ENCODE data around the gene RSPH3. TPM values are rescaled to one million over a fixed set of nuclear protein-coding genes. Genes with fewer than 3 reads are reported as not detected.
A peak's percentile ranks its signal among the peaks of the same experiment; 100 is the strongest.
"Not testable (repeated sequence)": the region's sequence is repeated elsewhere in the genome, so short reads cannot be mapped to it uniquely, and the experiment has no call there.

The RSPH3 gene
- polyA plus RNA-seq, 3 donors: 14.2 to 22.6 (median 17.8) TPM

DNA sequence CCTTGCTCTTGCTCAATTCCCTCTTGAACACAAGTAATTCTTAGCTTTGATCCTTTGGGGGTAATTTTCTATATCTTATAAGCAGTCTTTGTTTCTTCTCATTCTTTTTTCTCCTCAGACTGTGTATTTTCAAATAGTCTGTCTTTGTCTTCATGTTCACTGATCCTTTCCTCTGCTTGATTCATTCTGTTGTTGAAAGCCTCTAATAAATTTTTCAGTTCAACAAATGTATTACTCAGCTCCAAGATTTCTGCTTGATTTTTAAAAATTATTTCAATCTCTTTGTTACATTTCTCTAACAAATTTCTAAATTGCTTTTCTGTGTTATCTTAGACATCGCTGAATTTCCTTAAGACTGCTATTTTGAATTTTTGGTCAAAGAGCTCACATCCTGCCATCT, 11.5 kb downstream of the RSPH3 start:
- DNase-seq: no peak

DNA sequence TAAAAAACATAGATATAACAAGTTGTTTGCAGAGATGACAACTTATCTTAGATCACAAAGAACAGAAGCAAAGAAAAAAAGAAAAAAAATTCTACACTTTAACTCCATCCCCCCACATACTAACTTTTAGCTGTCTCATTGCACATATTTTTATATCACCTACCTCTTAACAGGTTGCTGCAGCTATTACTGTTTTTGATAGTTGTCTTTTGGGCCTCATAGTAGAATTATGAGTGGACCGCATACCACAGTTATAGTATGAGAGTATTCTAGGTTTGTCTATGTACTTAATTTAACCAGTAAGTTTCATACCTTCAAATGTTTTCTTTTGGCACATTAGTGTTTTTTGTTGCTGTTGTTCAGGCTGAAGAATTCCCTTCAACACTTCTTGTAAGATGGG, 12.3 kb downstream of the RSPH3 start:
- no peak for DNase-seq

DNA sequence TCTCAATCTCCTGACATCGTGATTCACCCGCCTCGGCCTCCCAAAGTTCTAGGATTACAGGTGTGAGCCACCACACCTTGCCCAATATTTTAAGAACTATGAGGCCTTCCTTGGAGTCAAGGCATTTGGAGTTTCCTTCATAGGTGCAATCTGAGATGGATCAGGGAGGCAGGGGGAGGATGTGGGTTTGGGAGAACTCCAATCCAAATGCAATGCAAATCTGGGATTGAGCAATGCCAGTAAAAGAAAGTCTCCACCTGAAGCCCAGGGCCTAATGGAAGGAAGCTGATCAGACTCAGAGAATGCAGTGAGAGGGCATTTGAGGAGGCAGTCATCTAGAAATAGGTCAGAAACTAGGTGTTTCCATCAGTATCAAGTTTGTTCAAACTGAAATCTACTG, 21.2 kb downstream of the RSPH3 start:
- no peak for DNase-seq

DNA sequence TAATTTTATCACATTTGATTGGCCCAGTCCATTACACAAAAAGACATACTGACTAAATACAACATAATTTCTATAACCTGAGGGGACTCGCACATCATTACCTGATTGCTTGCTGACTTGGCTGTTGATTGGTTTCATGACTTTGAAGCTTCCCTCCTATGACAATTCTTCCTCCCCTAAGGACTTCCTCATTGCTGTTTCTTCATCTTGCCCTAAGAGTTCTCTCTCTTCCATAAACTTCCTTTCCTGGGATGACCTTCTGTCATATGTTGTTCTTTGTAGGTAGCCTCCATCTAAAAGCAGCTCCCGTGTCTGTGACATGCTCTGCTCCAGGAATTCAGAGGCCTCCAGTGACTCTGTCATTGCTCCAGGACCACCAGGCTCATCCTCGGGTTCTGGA, 22.6 kb downstream of the RSPH3 start:
- DNase-seq: no peak

DNA sequence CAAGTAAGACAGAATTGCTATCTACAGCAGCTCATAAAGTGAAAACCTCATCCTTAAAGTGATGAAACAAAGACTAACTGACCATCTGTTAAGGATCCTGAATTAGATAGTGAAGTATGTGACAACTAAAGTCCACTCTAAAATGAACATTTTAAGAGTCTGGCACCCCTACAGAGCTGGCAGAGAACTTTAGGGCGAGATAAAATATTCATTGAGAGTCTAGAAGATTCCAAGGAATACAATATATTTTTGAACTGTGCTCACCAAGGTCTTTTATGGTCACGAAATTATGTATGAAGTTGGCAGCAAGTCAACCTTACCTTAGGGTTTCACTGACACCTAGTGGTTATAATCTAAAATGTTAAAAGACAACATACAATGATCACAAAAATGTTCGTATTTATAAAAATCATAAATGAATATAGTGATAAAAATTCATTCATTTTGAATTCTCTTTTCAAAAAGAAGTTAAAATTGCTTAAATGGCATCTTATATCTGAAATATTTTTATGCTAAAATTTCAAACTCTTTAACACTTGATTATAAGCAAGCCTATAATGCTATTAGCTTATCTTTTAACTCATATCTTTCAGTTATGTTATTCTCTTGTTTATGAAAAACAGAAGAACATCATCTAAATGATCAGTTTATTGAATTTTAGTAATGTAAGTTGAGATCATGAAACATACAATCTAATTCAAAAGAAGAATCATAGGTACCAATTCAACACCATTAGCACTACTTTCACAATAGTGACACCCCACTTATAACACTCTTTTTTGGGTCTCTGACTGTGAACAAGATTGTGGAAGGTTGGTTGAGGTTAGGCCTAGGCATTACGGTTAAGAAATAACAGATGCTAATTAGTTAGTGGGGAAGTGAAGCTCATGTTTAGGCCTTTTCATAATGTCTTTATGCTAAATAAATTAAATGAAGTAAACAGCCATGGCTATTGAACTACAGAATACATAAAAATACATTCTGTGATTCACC, 27.5 kb downstream of the RSPH3 start:
- peak; percentile 42 for DNase-seq

DNA sequence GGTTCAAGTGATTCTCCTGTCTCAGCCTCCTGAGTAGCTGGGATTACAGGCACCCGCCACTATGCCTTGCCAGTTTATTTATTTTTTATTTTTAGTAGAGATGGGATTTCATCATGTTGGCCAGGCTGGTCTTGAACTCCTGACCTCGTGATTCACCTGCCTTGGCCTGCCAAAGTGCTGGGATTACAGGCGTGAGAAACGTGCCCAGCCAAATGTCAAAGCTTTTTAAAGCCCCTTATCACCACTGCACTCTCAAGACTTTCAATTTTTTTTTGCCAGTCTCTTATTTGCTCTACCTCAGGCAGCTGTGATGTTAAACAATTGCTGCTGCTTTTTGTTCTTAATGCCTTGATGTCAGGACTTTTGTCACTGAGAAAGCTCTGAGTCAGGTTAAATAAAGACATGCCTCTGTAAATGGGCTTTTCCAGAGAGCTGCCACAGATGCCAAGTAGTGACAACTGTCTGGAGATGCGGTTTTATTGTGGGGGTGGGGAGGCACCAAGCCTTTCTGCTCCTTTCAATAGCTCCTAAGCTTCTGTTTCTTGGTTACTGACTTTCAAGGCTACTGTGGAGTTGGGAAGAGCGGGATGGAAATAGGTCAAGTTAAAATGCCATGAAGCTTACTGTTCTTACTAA, 29.2 kb downstream of the RSPH3 start:
- DNase-seq: no peak

DNA sequence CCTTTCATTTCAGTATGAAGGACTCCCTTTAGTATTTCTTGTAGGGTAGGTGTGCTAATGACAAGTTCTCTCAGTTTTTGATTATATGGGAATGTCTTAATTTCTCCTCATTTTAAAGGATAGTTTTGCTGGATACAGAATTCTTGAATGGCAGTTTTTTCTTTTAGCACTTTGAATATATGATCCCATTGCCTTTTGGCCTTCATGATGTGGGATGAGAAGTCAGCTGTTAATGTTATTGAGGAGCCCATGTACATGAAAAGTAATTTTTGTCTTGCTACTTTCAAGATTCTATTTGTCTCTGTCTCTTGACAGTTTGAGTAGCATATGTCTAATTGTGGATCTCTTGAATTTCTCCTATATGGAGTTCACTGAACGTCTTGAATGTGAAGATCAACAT, 30.9 kb downstream of the RSPH3 start:
- DNase-seq: no peak

DNA sequence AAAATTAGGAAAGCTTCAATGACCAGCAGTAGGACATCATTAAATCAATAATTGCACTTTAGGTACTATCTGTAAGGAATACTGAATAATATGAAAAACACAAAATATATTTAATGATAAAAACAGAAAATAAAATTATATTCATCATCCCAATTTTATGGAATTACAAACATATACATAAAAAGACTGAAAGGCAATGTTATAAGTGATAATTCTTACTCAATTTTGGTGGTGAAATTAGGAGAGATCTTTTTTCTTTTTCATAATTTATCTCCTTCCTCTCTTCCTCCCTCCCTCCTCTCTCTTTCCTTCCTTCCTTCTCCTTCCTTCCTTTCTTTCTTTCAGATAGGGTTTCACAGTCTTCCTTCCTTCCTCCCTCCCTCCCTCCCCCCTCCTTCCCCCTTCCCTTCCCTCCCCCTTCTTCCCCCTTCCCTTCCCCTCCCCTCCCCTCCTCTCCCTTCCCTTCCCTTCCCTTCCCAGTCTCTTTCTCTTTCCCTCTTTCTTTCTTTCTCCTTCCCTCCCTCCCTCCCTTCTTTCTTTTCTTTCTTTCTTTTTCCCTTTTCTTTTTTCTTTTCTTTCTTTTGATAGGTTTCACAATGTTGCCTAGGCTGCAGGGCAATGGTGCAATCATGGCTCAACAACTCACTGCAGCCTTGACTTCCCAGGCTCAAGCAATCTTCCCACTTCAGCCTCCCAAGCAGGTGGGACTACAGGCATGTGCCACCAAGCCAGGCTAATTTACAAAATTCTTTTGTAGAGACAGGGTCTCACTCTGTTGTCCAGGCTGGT, 36.8 kb downstream of the RSPH3 start:
- DNase-seq: no peak

DNA sequence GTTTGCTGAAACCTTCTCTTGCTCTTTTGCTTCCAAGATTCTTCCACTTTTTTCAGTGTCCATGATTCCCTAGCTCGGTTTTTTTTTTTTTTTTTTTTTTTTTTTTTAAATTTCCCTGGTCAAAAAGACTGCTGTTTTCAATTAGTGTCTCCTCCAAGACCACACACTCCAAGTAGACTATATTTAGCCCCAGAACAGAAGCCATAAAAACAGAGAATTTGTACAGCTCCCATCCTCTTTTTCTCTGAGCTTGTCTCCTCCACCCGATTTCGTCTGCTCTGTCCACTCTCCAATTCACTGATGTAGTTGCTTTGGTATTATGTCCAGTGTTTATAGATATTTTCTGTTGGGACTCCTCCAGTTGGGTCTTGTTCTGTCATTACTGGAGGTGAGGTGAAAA, 37.6 kb downstream of the RSPH3 start:
- no peak for DNase-seq

DNA sequence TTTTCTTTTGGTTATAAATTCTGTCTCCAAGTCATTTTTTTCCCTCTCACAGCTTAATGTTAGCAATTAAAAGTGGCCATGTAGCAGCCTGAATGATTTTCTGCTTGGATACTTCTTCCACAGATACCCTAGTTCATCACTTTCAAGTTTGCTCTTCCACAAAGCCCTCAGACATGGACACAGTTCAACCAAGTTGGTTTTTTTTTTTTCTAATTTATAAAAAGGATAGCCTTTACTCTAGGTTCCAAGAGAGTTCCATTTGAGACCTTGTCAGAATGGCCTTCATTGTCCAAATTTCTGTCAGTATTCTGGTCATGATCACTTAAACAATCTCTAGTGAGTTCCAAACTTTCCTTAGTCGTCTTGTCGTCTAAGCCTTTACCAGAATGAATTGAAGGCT, 40.0 kb downstream of the RSPH3 start:
- DNase-seq: no peak

DNA sequence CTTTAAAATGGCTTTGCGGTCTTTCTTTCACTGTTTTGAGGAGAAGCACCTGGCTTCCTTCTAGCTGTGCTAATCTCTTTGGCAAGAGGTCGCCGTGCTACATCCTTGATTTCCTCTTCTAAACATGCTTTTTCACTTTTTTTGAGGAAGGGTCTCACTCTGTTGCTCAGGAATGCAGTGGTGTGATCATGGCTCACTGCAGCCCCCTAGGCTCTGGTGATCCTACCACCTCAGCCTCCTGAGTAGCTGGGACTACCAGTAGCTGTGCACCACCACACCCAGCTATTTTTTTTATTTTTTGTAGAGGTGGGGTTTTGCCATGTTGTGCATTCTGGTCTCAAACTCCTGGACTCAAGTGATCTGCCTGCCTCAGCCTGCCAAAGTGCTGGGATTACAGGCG, 40.5 kb downstream of the RSPH3 start:
- no peak for DNase-seq

DNA sequence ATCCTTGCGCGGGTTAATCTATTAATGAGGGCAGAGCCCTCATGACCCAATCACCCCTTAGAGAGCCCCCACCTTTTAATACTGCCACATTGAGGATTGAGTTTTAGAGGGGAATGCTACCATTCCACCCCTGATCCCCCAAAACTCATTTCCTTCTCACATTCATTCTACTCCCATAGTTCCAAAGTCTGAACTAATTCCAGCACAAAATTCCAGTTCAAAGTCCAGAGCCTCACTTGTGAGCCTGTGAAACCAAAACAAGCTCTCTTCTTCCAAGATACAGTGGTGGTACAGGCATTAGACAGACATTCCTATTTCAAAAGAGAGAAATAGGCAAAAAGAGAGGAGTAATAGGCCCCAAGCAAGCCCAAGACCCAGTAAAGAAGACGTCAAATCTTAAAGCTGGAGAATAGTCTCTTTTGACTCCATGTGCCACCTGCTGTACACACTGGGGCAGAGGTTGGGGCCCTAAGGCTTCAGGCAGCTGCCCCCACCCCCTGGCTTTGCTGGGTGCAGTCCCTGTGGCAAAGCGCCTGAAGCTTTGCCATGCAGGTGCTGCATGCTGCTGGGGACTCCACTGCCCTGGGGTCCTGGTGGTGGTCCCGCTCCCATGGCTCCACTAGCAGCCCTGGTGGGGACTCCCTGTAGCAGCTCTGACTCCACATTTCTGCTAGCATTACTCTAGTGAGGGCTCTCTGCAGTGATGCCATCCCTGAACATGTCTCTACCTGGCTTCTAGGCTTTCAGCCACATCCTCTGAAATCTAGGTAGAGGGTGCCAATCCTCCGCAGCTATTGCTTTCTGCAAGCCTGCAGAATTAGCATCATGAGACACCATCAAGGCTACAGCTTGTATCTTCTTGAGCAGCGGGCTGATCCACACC, 41.3 kb downstream of the RSPH3 start:
- DNase-seq: no peak

DNA sequence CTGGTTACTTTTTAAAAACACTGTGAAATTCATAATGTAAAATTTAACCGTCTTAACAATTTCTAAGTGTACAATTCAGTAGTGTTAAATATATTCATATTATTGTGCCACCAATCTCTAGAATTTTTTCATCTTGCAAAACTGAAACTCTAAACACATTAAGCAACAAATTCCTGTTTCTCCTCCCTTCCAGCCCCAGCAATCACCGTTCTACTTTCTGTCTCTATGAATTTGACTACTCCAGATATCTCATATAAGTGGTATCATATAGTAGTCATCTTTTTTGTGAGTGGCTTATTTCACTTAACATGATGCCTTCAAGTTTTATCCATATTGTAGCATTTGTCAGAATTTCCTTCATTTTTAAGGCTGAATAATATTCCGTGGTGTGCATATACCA, 44.7 kb downstream of the RSPH3 start:
- DNase-seq: no peak

DNA sequence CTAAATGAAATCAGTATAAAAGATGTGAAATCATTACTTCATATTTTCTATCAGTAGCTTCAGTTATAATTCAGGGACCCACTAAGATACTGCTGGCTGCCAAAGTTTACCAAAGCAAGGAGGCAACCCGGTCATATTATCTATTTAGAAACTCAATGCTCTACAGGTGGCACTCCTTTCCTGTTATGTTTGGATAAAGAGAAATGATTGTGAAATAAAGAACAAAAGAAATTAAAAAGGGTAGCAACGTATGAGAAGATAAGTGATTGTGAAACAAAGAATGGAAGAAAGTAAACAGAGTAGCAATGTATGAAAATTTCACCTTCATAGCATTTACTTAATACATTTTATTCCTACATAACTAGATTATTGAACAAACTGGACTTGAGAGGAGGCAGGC, 45.2 kb downstream of the RSPH3 start:
- DNase-seq: no peak

DNA sequence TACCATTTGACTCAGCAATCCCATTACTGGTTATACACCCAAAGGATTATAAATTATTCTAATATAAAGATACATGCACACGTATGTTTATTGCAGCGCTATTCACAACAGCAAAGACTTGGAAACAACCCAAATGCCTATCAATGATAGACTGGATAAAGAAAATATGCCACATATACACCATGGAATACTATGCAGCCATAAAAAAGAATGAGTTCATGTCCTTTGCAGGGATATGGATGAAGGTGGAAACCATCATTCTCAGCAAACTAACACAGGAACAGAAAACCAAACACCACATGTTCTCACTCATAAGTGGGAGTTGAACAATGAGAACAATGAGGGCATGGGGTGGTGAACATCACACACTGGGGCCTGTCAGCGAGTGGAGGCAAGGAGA, 48.0 kb downstream of the RSPH3 start:
- DNase-seq: not testable (repeated sequence)

DNA sequence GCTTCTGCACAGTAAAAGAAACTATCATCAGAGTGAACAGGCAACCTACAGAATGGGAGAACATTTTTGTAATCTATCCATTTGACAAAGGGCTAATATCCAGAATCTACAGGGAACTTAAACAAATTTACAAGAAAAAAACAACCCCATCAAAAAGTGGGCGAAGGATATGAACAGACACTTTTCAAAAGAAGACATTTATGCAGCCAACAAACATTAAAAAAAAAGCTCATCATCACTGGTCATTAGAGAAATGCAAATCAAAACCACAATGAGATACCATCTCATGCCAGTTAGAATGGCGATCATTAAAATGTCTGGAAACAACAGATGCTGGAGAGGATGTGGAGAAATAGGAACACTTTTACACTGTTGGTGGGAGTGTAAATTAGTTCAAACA, 48.4 kb downstream of the RSPH3 start:
- DNase-seq: not testable (repeated sequence)

DNA sequence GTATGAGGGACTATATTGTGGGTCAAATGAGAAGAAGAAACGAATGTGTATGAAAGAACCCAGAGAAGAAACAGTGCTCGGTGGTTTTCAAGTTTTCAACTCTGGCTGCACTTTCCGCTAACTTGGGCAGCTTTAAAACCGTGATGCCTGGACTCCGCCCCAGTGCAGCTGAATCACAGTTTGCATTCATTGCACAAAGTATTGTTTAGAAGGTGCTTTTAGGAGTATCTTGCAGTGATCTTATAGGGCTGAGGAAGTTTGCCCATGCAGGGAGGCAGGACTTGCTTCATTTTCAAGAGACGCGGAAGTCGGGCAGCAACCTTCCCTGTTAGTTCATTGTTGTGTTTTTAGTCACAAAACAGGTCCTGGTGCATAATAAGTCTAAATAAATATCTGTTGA, 52.7 kb downstream of the RSPH3 start:
- DNase-seq: no peak

DNA sequence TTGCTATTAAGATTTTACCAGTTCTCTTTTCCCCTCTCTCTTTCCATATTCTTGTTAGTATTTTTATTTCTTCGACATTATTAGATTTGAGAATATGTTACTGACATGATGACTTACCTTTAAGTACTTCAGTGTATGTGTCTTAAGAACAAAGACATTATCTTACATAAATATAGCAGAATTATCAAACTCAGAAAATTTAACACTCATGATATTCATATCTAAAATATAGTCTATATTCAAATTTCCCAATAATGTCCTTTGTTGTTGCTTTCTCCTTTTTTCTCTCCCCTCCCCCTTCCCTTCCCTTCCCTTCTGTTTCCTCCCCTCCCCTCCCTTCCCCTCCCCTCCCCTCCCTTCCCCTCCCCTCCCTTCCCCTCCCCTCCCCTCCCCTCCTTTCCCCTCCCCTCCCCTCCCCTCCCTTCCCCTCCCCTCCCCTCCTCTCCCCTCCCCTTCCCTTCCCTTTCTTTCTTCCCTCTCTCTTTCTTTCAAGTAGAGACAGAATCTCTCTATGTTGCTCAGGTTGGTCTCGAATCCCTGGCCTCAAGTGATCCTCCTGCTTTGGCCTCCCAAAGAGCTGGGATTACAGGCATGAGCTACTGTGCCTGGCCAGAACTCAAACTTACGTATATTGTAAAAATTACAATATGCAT, 56.5 kb downstream of the RSPH3 start:
- DNase-seq: no peak

DNA sequence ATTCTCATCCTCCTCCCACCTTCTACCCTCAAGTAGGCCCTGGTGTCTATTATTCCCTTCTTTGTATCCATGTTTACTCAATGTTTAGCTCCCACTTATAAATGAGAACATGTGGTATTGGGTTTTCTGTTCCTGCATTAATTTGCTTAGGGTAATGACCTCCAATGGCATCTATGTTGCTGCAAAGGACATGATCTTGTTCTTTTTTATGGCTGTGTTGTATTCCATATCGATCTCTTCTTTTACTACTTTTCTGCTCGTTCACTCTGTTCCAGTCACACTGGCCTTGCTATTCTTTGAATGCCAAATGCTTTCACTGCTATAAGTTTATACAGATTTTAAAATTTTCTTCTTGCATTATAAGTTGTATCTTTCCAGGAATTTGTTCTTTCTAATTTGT, 57.7 kb downstream of the RSPH3 start:
- no peak for DNase-seq

DNA sequence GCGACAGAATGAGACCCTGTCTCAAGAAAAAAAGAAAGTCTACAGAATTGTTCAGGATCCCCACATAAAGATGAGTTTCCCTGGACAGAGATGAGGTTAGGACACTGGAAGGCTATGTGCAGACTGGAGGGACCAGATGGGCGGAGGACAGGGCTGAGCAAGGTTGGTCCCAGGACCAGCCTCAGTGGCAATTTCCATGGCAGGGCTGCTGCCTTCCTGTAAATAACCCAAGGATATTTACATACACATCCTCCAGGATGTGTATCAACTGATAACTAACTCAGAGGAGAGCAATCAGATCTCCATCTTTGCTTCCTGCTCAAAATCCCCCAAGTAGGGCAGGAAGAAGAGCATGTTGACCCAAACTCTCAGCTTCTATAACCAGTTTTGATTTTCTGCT, 58.8 kb downstream of the RSPH3 start:
- DNase-seq: no peak

All from renal pelvis (tissue), 4 donors.